ENCODE data around the gene SLC35D3.

The SLC35D3 gene

DNA sequence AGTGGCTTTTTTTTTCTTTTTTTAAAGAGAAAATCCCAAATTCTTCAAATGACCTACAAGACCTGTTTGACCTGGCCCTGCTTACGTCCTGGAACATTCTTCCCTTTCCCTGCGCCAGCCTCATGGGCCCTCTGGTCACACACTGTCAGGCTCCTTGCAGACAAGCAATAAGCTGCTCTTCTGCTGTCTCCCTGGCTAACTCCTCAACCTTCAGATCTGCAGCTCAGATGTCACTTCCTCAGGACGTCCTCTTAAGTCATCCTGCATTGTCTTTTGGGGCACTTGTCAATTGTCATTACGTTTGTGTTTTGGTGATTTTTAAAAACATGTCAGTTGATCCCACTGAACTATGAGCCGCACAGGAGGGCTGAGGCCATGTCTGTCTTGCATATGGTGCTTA lies 28.9 kb upstream of the SLC35D3 start:
- no peaks in the 10 kb centered on the region for H3F3A ChIP-seq (ENCODE audit: insufficient read depth, low read length)

DNA sequence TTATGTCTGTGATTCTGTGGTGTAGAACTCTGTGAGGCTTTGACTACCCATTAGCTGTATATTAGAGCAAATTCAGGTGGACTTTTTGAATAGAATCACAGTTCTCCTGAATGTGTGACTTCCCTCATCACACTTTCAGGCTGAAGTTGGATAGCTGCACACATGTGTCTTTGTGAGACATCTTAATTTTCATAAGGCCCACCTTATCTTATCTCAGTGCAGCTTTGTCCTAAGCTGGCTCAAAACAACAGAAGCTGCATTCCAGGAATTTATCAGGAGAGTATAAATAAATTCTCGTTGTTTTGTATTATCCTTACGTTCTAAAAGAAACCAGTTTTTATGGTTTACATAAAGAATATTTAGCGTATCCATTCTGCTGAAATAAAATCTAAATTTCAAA lies 26.2 kb upstream of the SLC35D3 start:
- H2AFZ ChIP-seq (ENCODE audit: low read length): no peak overlapping the region
- H3K4me1 ChIP-seq (ENCODE audit: insufficient read depth, low read length, severe bottlenecking): no peaks in the 10 kb centered on the region
- H3K27ac ChIP-seq (ENCODE audit: low read depth, low read length, poor library complexity, severe bottlenecking): no peak overlapping the region
- no peaks in the 10 kb centered on the region for H3K27me3 ChIP-seq (ENCODE audit: insufficient read depth, low read length)
- no peak for TF ChIP-seq EZH2 (IDR thresholded peaks at IDR 0.05; ENCODE audit: borderline replicate concordance, low read length)
- TF ChIP-seq, protein P1, sequence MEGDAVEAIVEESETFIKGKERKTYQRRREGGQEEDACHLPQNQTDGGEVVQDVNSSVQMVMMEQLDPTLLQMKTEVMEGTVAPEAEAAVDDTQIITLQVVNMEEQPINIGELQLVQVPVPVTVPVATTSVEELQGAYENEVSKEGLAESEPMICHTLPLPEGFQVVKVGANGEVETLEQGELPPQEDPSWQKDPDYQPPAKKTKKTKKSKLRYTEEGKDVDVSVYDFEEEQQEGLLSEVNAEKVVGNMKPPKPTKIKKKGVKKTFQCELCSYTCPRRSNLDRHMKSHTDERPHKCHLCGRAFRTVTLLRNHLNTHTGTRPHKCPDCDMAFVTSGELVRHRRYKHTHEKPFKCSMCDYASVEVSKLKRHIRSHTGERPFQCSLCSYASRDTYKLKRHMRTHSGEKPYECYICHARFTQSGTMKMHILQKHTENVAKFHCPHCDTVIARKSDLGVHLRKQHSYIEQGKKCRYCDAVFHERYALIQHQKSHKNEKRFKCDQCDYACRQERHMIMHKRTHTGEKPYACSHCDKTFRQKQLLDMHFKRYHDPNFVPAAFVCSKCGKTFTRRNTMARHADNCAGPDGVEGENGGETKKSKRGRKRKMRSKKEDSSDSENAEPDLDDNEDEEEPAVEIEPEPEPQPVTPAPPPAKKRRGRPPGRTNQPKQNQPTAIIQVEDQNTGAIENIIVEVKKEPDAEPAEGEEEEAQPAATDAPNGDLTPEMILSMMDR (IDR thresholded peaks at IDR 0.05; ENCODE audit: low read length): no peak
- H3K79me2 ChIP-seq (ENCODE audit: insufficient read depth, low read length): no peaks in the 10 kb centered on the region
- no peak overlapping the region for H3K4me3 ChIP-seq (ENCODE audit: low read depth, low read length, poor library complexity, severe bottlenecking)
- H3K9me2 ChIP-seq (ENCODE audit: low read depth, low read length): no peaks in the 10 kb centered on the region
- no peak overlapping the region for H3K9ac ChIP-seq (ENCODE audit: low read length)
- H3K36me3 ChIP-seq (ENCODE audit: insufficient read depth, low read length): no peaks in the 10 kb centered on the region
- H4K20me1 ChIP-seq (ENCODE audit: insufficient read depth, low read length): no peaks in the 10 kb centered on the region
- no peaks in the 10 kb centered on the region for H3F3A ChIP-seq (ENCODE audit: insufficient read depth, low read length)
- no peak overlapping the region for H3K4me2 ChIP-seq (ENCODE audit: low read length)
- H3K9me3 ChIP-seq (ENCODE audit: low read length): no peaks in the 10 kb centered on the region

More for the DNA sequence above, 28.9 kb upstream of the SLC35D3 start:
- Histone ChIP-seq H3K79me2 (ENCODE audit: insufficient read depth, low read length) (no peaks in the 10 kb centered on the region), H3K4me1 (ENCODE audit: insufficient read depth, low read length, severe bottlenecking) (peaks cover 21% of the 10 kb centered on the region), H3K9ac (ENCODE audit: low read length) (no peak overlapping the region), H3K4me3 (ENCODE audit: low read depth, low read length, poor library complexity, severe bottlenecking) (no peak overlapping the region), H3K9me3 (ENCODE audit: low read length) (no peaks in the 10 kb centered on the region), H3K4me2 (ENCODE audit: low read length) (no peak overlapping the region), H3K27me3 (ENCODE audit: insufficient read depth, low read length) (no peaks in the 10 kb centered on the region), H2AFZ (ENCODE audit: low read length) (no peak overlapping the region), H3K36me3 (ENCODE audit: insufficient read depth, low read length) (no peaks in the 10 kb centered on the region), H3K27ac (ENCODE audit: low read depth, low read length, poor library complexity, severe bottlenecking) (no peak overlapping the region), H3K9me2 (ENCODE audit: low read depth, low read length) (no peaks in the 10 kb centered on the region), H4K20me1 (ENCODE audit: insufficient read depth, low read length) (no peaks in the 10 kb centered on the region)
- TF ChIP-seq EZH2 (IDR thresholded peaks at IDR 0.05; ENCODE audit: borderline replicate concordance, low read length): no peak
- TF ChIP-seq, protein P1 (IDR thresholded peaks at IDR 0.05; ENCODE audit: low read length): no peak

DNA sequence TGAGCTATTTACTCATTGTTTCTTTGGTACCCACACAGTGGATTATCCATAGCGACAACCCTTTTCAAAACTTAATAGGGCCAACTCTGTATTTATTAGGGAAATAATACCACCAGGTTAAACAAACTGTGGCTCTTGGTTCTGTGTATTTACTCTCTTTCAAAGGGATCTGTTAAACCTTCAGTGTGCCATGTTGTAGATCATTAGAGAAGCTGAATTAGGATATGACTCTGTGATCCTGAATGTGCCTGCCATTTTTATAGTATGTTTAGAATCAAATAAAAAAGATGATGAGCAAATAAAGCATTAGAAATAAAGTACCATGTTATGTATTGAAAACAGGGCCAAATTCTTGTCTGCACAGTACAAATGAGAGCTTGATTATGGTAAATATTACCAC lies 25.0 kb upstream of the SLC35D3 start:
- no peak for TF ChIP-seq EZH2 (IDR thresholded peaks at IDR 0.05; ENCODE audit: borderline replicate concordance, low read length)
- TF ChIP-seq, protein P1 (IDR thresholded peaks at IDR 0.05; ENCODE audit: low read length): no peak
- Histone ChIP-seq H3K4me3 (ENCODE audit: low read depth, low read length, poor library complexity, severe bottlenecking) (no peak overlapping the region), H3K36me3 (ENCODE audit: insufficient read depth, low read length) (no peaks in the 10 kb centered on the region), H3K9me3 (ENCODE audit: low read length) (no peaks in the 10 kb centered on the region), H3K27ac (ENCODE audit: low read depth, low read length, poor library complexity, severe bottlenecking) (no peak overlapping the region), H3K9ac (ENCODE audit: low read length) (no peak overlapping the region), H3K4me2 (ENCODE audit: low read length) (no peak overlapping the region), H3K79me2 (ENCODE audit: insufficient read depth, low read length) (no peaks in the 10 kb centered on the region), H2AFZ (ENCODE audit: low read length) (no peak overlapping the region), H3K27me3 (ENCODE audit: insufficient read depth, low read length) (no peaks in the 10 kb centered on the region), H4K20me1 (ENCODE audit: insufficient read depth, low read length) (no peaks in the 10 kb centered on the region), H3K9me2 (ENCODE audit: low read depth, low read length) (no peaks in the 10 kb centered on the region), H3K4me1 (ENCODE audit: insufficient read depth, low read length, severe bottlenecking) (no peaks in the 10 kb centered on the region), H3F3A (ENCODE audit: insufficient read depth, low read length) (no peaks in the 10 kb centered on the region)

All from OCI-LY1 (cell line).